Endothelial cell of umbilical vein (primary cell): ENCODE measurements around the gene NHSL2. TPM values are rescaled to one million over a fixed set of nuclear protein-coding genes. Genes with fewer than 3 reads are reported as not detected.

Experiments used
- BruUV-seq: library from RNA; stranded (reverse); fragments of 400-500 nt; replicated peaks from 2 replicates; lab custom pipeline; 2021; lab: Mats Ljungman, UMichigan
- CTCF ChIA-PET: fragments of 300-600, 350-600 bp; sonication (Branson Sonifier 250); formaldehyde crosslinking; loops from one replicate; lab custom pipeline; 2021; ENCODE audit warnings: antibody characterized with exemption, inconsistent platforms; lab: Charles Lee
- POLR2A ChIA-PET: fragments of 300-600, 350-600 bp; sonication (Branson Sonifier 250); formaldehyde crosslinking; loops from one replicate; lab custom pipeline; 2021; ENCODE audit warnings: antibody characterized with exemption, inconsistent platforms; lab: Charles Lee
- DNase-seq: peaks from one replicate; pipeline ENCODE4 v3.0.0-alpha.2; 2011; ENCODE audit warnings: low read depth, low spot score
- FAIRE-seq: peaks from 2 replicates; lab custom pipeline; 2011; peaks lifted over from hg19 to GRCh38; lab: Jason Lieb, UNC
- H2AFZ ChIP-seq: 2 replicates; pipeline ENCODE4 v1.6.0; 2012; ENCODE audit warnings: low read depth, low read length, control low read depth, inconsistent platforms
- H3K27ac ChIP-seq: 2 replicates; pipeline ENCODE4 v1.5.1; 2011; ENCODE audit warnings: low read depth, mild to moderate bottlenecking, control low read depth, low read length, moderate library complexity; ENCODE audit not compliant: insufficient read depth
- H3K27me3 ChIP-seq, 2 experiments: 2 replicates each; pipeline versions ENCODE4 v1.6.0 to v1.6.1; 2011; ENCODE audit warnings: low read length in 2 of 2, mixed read lengths in 1 of 2; ENCODE audit not compliant: control insufficient read depth in 2 of 2, insufficient read depth in 2 of 2
- H3K36me3 ChIP-seq, 2 experiments: 2 replicates in 1 of 2; 3 replicates in 1 of 2; pipeline ENCODE4 v1.5.1; 2011; ENCODE audit warnings: low read length in 2 of 2, mild to moderate bottlenecking in 1 of 2, moderate library complexity in 1 of 2; ENCODE audit not compliant: control insufficient read depth in 2 of 2, insufficient read depth in 2 of 2; ENCODE audit errors: extremely low read depth in 1 of 2
- H3K4me1 ChIP-seq: 3 replicates; pipeline ENCODE4 v1.5.1; 2011; ENCODE audit warnings: mild to moderate bottlenecking, low read length; ENCODE audit not compliant: control insufficient read depth, insufficient read depth; ENCODE audit errors: extremely low read depth
- H3K4me2 ChIP-seq: 2 replicates; pipeline ENCODE4 v1.6.1; 2011; ENCODE audit warnings: low read length, control low read depth, mixed read lengths; ENCODE audit not compliant: insufficient read depth
- H3K4me3 ChIP-seq, 3 experiments: fragments of 200-600 bp in 1 of 3; sonication (generic), shearing (Covaris generic) in 1 of 3; replicated peaks in 1 of 3; 2 replicates each; pipeline ENCODE4 v1.5.1; 2011 to 2016; ENCODE audit warnings: control low read depth in 3 of 3, low read length in 3 of 3, mild to moderate bottlenecking in 2 of 3, inconsistent platforms in 1 of 3, low read depth in 1 of 3, moderate library complexity in 1 of 3; ENCODE audit not compliant: insufficient read depth in 1 of 3
- H3K79me2 ChIP-seq: 2 replicates; pipeline ENCODE4 v1.6.0; 2012; ENCODE audit warnings: low read length, inconsistent platforms; ENCODE audit not compliant: control insufficient read depth, insufficient read depth
- H3K9ac ChIP-seq: replicated peaks from 2 replicates; pipeline ENCODE3; 2011; ENCODE audit warnings: low read length, control low read depth; ENCODE audit not compliant: insufficient read depth; ENCODE audit errors: extremely low read depth
- H3K9me1 ChIP-seq: replicated peaks from 3 replicates; pipeline ENCODE4 v1.6.0; 2011; ENCODE audit warnings: mild to moderate bottlenecking, low read length; ENCODE audit not compliant: control insufficient read depth, insufficient read depth; ENCODE audit errors: extremely low read depth
- H3K9me3 ChIP-seq: replicated peaks from 2 replicates; pipeline ENCODE4 v1.5.1; 2012; ENCODE audit warnings: low read length, inconsistent platforms; ENCODE audit not compliant: control insufficient read depth, insufficient read depth
- H4K20me1 ChIP-seq: replicated peaks from 2 replicates; pipeline ENCODE3; 2011; ENCODE audit warnings: mild to moderate bottlenecking, low read length; ENCODE audit not compliant: control insufficient read depth, insufficient read depth; ENCODE audit errors: extremely low read depth
- CTCF ChIP-seq, 2 donors: IDR thresholded peaks; 1 replicate in 1 of 2; 2 replicates in 1 of 2; pipeline ENCODE4 v1.5.1; 2011; ENCODE audit warnings: low read length in 2 of 2, mild to moderate bottlenecking in 2 of 2, moderate library complexity in 2 of 2, control low read depth in 1 of 2, inconsistent platforms in 1 of 2, low read depth in 1 of 2; ENCODE audit not compliant: insufficient read depth in 1 of 2; ENCODE audit errors: extremely low read depth in 1 of 2
- EZH2 ChIP-seq: IDR thresholded peaks from 2 replicates; pipeline ENCODE4 v1.6.1; 2012; ENCODE audit warnings: borderline replicate concordance, low read depth, mild to moderate bottlenecking, moderate library complexity, low read length, inconsistent platforms; ENCODE audit not compliant: severe bottlenecking
- FOS ChIP-seq: IDR thresholded peaks from 2 replicates; pipeline ENCODE4 v1.6.1; 2011; ENCODE audit warnings: mild to moderate bottlenecking, low read length, moderate library complexity, borderline replicate concordance; ENCODE audit not compliant: insufficient read depth
- JUN ChIP-seq: IDR thresholded peaks from 2 replicates; pipeline ENCODE4 v1.6.1; 2011; ENCODE audit warnings: borderline replicate concordance, low read depth; ENCODE audit not compliant: insufficient read length, insufficient read depth
- MAX ChIP-seq: IDR thresholded peaks from 2 replicates; pipeline ENCODE4 v1.6.1; 2011; ENCODE audit not compliant: insufficient read depth, insufficient read length
- MYC ChIP-seq: IDR thresholded peaks from one replicate; pipeline ENCODE4 v1.6.1; 2011; ENCODE audit warnings: mild to moderate bottlenecking, low read depth, low read length
- POLR2A ChIP-seq: IDR thresholded peaks from 2 replicates; pipeline ENCODE4 v1.6.1; 2012; ENCODE audit warnings: low read depth, mild to moderate bottlenecking, control low read depth, low read length
- POLR2AphosphoS5 ChIP-seq: IDR thresholded peaks from 2 replicates; pipeline ENCODE4 v1.6.1; 2012; ENCODE audit warnings: low read depth, mild to moderate bottlenecking, control low read depth, low read length, moderate library complexity; ENCODE audit not compliant: insufficient read depth
- dilution Hi-C: fragments of 300-500 bp; cut with MboI; formaldehyde crosslinking; loops from one replicate; pipeline ENCODE4 v1.15.0; 2019; ENCODE audit warnings: low sequenced_read_pairs; ENCODE audit not compliant: extremely low pct_ligation_motif_present
- intact Hi-C: fragments of 100-400 bp; cut with micrococcal nuclease; formaldehyde crosslinking; loops from one replicate; pipeline ENCODE4 v1.10.0; 2022
- polyA plus RNA-seq, 4 experiments: library from polyadenylated mRNA; depleted of rRNA in 3 of 4; stranded (reverse) in 3 of 4; unstranded in 1 of 4; fragments of >200 nt; gene quantifications; 2 replicates each; pipeline versions ENCODE4 v1.2.1 to v1.2.3, GENCODE V29; 2011 to 2012; ENCODE audit warnings: missing spikeins in 1 of 4
- total RNA-seq: library from RNA; stranded (reverse); gene quantifications from 2 replicates; pipeline ENCODE4 v1.2.3, GENCODE V29; 2021

NHSL2 gene
- total and polyA plus RNA-seq, 2 donors (not counting 3 experiments of a cell fraction or from before 2014, with no cell fraction given): 23.5 to 49.9 TPM

- ChIA-PET CTCF (no interaction called here), POLR2A (no interaction called here)
- H3K4me1 ChIP-seq: no peaks in the 10 kb centered on the region
- no peak overlapping the region for H2AFZ ChIP-seq
- FAIRE-seq: no peak
- dilution Hi-C loops: no loop called here
- H3K9me3 ChIP-seq: no peaks in the 10 kb centered on the region
- no peak overlapping the region for H3K4me3 ChIP-seq
- H3K36me3 ChIP-seq: no peaks in the 10 kb centered on the region
- DNase-seq: no peak
- no peaks in the 10 kb centered on the region for H3K79me2 ChIP-seq
- peaks cover 4 to 8% of the 10 kb centered on the region in 2 experiments for H3K27me3 ChIP-seq
- no peak overlapping the region for H3K27ac ChIP-seq
- no peaks in the 10 kb centered on the region for H4K20me1 ChIP-seq
- H3K4me2 ChIP-seq: no peak overlapping the region
- no TSS peak for BruUV-seq
- intact Hi-C loops: no loop called here
- no peaks in the 10 kb centered on the region for H3K9me1 ChIP-seq
- no peak for TF ChIP-seq POLR2AphosphoS5
- no peak for TF ChIP-seq EZH2
- H3K9ac ChIP-seq: no peak overlapping the region
Measured at GRCh38 chrX:71941776-71942175, 31.1 kb downstream of the NHSL2 start.

GRCh38 chrX:71944369-71944768, 33.7 kb downstream of the NHSL2 start:
- ChIA-PET CTCF (no interaction called here), POLR2A (no interaction called here)
- H3K9me3 ChIP-seq: no peaks in the 10 kb centered on the region
- TF ChIP-seq JUN (no peak), MAX (no peak), MYC (no peak), POLR2A (no peak), CTCF (IDR thresholded peaks at IDR 0.05; ENCODE audit: extremely low read depth in 1 of 2, insufficient read depth in 1 of 2, low read depth in 1 of 2, low read length in 2 of 2) (no peak), EZH2 (no peak), FOS (no peak), POLR2AphosphoS5 (no peak)
- H3K27me3 ChIP-seq: peaks cover 4 to 8% of the 10 kb centered on the region in 2 experiments
- H2AFZ ChIP-seq: no peak overlapping the region
- H3K79me2 ChIP-seq: no peaks in the 10 kb centered on the region
- no peaks in the 10 kb centered on the region for H3K36me3 ChIP-seq
- dilution Hi-C loops (no loop called here), intact Hi-C loops (no loop called here)
- no peak overlapping the region for H3K4me3 ChIP-seq
- BruUV-seq: no TSS peak
- H3K27ac ChIP-seq: no peak overlapping the region
- no peaks in the 10 kb centered on the region for H4K20me1 ChIP-seq
- FAIRE-seq (no peak), DNase-seq (no peak)
- no peak overlapping the region for H3K9ac ChIP-seq
- H3K4me1 ChIP-seq: no peaks in the 10 kb centered on the region
- H3K9me1 ChIP-seq: no peaks in the 10 kb centered on the region
- H3K4me2 ChIP-seq: no peak overlapping the region
